OCI-LY3 (cell line): ENCODE data around the gene GUSB.
"Not testable (repeated sequence)": the region's sequence is repeated elsewhere in the genome, so short reads cannot be mapped to it uniquely, and the experiment has no call there.

Experiments used
- H2AFZ ChIP-seq: fragments of 200-600, 300-600 bp; shearing (Covaris generic); 2 replicates; pipeline ENCODE4 v1.6.0; 2014; ENCODE audit warnings: antibody characterized with exemption, low read depth, low read length
- H3K27ac ChIP-seq: fragments of 200-600, 300-600 bp; sonication (generic); 2 replicates; pipeline ENCODE4 v1.5.1; 2014; ENCODE audit warnings: mild to moderate bottlenecking, low read length, moderate library complexity, mixed read lengths
- H3K27me3 ChIP-seq: fragments of 200-600, 300-600 bp; sonication (generic); 2 replicates; pipeline ENCODE4 v1.6.1; 2014; ENCODE audit warnings: low read depth, low read length, mixed read lengths
- H3K36me3 ChIP-seq: fragments of 200-600, 300-600 bp; sonication (generic); replicated peaks from 2 replicates; pipeline ENCODE3; 2014; ENCODE audit warnings: low read depth, low read length, mixed read lengths
- H3K4me1 ChIP-seq: fragments of 300-600, 200-600 bp; sonication (generic); 2 replicates; pipeline ENCODE4 v1.6.1; 2014; ENCODE audit warnings: low read length, mixed read lengths
- H3K4me2 ChIP-seq: fragments of 200-600, 300-600 bp; sonication (generic); 2 replicates; pipeline ENCODE4 v1.6.1; 2014; ENCODE audit warnings: low read length, mixed read lengths
- H3K4me3 ChIP-seq: fragments of 300-600, 200-600 bp; sonication (generic); 2 replicates; pipeline ENCODE4 v1.5.1; 2014; ENCODE audit warnings: antibody characterized with exemption, mild to moderate bottlenecking, low read length, moderate library complexity
- H3K79me2 ChIP-seq: fragments of 300-600, 200-600 bp; shearing (Covaris generic); 2 replicates; pipeline ENCODE4 v1.6.1; 2014; ENCODE audit warnings: mild to moderate bottlenecking, low read length, mixed read lengths
- H3K9ac ChIP-seq: fragments of 300-600, 200-600 bp; shearing (Covaris generic); 2 replicates; pipeline ENCODE4 v1.6.0; 2014; ENCODE audit warnings: mild to moderate bottlenecking, low read length, moderate library complexity
- H3K9me3 ChIP-seq: fragments of 200-600, 300-600 bp; shearing (Covaris generic); 2 replicates; pipeline ENCODE4 v1.6.1; 2014; ENCODE audit warnings: low read length, mixed read lengths; ENCODE audit not compliant: insufficient read depth
- H4K20me1 ChIP-seq: fragments of 200-600, 300-600 bp; sonication (generic); 2 replicates; pipeline ENCODE4 v1.6.1; 2016; ENCODE audit warnings: low read length, mixed read lengths; ENCODE audit not compliant: insufficient read depth
- CTCF ChIP-seq: fragments of 200-600, 300-600 bp; sonication (generic); IDR thresholded peaks from 2 replicates; pipeline ENCODE4 v1.5.1; 2014; ENCODE audit warnings: antibody characterized with exemption, low read length, low read depth
- EZH2phosphoT487 ChIP-seq: fragments of 200-600 bp; shearing (Covaris generic); IDR thresholded peaks from 2 replicates; pipeline ENCODE4 v1.6.1; 2018; ENCODE audit warnings: antibody characterized with exemption, mixed run types, low read depth

Gene GUSB

DNA sequence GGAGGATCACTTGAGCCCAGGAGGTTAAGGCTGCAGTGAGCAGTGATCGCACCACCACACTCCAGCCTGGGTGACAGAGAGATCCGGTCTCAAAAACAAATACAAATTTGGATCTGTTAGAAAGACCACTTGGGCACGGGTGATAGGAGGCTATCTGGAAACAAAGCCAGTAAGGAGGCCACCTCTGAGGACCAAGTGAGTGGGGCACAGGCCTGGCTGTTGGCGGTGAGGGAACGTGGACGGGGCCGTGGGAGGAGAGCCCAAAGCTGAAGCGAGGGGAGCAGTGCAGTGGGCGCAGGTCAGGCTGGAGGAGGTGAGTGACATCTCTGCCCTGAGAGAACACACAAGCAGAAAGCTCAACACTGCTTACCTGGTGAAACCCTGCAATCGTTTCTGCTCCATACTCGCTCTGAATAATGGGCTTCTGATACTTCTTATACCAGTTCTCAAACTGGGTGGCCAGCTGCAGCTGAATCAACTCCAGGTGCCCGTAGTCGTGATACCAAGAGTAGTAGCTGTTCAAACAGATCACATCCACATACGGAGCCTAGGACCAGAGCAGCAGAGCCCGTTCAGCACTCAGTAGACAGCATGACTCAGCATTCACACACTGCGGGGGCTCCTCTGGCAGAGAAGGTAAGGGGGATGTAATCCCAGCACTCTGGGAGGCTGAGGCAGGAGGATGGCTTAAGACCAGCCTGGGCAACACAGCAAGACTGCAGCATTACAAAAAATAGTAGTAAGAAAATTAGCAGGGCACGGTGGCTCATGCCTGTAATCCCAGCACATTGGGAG, 14.5 kb downstream of the GUSB start:
- Histone ChIP-seq H3K36me3 (peaks cover 29% of the 10 kb centered on the region), H3K4me1 (no peaks in the 10 kb centered on the region), H3K9me3 (no peaks in the 10 kb centered on the region), H3K27ac (no peak overlapping the region), H3K4me2 (no peak overlapping the region), H3K9ac (no peak overlapping the region), H4K20me1 (no peaks in the 10 kb centered on the region), H3K27me3 (no peaks in the 10 kb centered on the region), H2AFZ (no peak overlapping the region), H3K4me3 (no peak overlapping the region), H3K79me2 (no peaks in the 10 kb centered on the region)
- TF ChIP-seq CTCF (no peak), EZH2phosphoT487 (no peak)

- H3K36me3 ChIP-seq: peaks cover 35% of the 10 kb centered on the region
- H3K4me2 ChIP-seq: no peak overlapping the region
- no peak overlapping the region for H2AFZ ChIP-seq
- no peak overlapping the region for H3K4me3 ChIP-seq
- H3K9ac ChIP-seq: no peak overlapping the region
- H3K9me3 ChIP-seq: no peaks in the 10 kb centered on the region
- TF ChIP-seq EZH2phosphoT487 (no peak), CTCF (no peak)
- no peaks in the 10 kb centered on the region for H3K79me2 ChIP-seq
- H4K20me1 ChIP-seq: no peaks in the 10 kb centered on the region
- H3K27ac ChIP-seq: no peak overlapping the region
- no peaks in the 10 kb centered on the region for H3K27me3 ChIP-seq
- H3K4me1 ChIP-seq: no peaks in the 10 kb centered on the region
Observed at GRCh38 chr7:65966146-65966545, 15.9 kb downstream of the GUSB start.

DNA sequence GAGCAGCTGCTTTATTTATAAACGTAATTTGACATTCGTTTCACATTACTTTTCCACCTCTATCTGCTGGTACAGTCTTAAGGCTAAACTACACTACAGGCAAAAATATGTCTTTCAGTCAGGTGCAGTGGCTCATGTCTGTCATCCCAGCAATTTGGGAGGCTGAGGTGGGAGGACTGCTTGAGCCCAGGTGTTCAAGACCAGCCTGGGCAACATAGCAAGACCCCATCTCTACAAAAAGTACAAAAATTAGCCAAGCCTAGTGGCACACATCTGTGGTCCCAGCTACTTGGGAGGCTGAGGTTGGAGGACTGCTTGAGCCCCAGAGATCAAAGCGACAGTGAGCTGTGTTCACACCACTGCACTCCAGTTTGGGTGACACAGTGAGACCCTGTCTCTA, 17.3 kb downstream of the GUSB start:
- not testable (repeated sequence) for H2AFZ ChIP-seq, H3K9ac ChIP-seq, H3K9me3 ChIP-seq, H3K79me2 ChIP-seq, H3K4me3 ChIP-seq, H3K4me2 ChIP-seq, H3K27ac ChIP-seq, H4K20me1 ChIP-seq, H3K27me3 ChIP-seq, H3K4me1 ChIP-seq
- H3K36me3 ChIP-seq: peaks cover 38% of the 10 kb centered on the region

- no peak overlapping the region for H3K9ac ChIP-seq
- H4K20me1 ChIP-seq: no peaks in the 10 kb centered on the region
- H3K79me2 ChIP-seq: no peaks in the 10 kb centered on the region
- no peaks in the 10 kb centered on the region for H3K27me3 ChIP-seq
- peaks cover 43% of the 10 kb centered on the region for H3K36me3 ChIP-seq
- no peak overlapping the region for H3K4me2 ChIP-seq
- H3K4me3 ChIP-seq: no peak overlapping the region
- no peak overlapping the region for H3K27ac ChIP-seq
- H2AFZ ChIP-seq: no peak overlapping the region
- TF ChIP-seq CTCF: no peak
- H3K9me3 ChIP-seq: no peaks in the 10 kb centered on the region
- no peaks in the 10 kb centered on the region for H3K4me1 ChIP-seq
Observed at GRCh38 chr7:65962033-65962432, 20.0 kb downstream of the GUSB start.
